PC-9 (cell line): ENCODE measurements around the gene SLC6A1.

Source experiments
- EZH2 ChIP-seq: fragments of 200-600 bp; sonication (generic); IDR thresholded peaks from 2 replicates; pipeline ENCODE4 v1.8.0; 2017; ENCODE audit warnings: antibody characterized with exemption, low read depth
- TF ChIP-seq, protein P1 (sequence below): fragments of 200-600 bp; sonication (generic); conservative IDR thresholded peaks from 2 replicates; pipeline ENCODE4 v1.6.1; 2017; ENCODE audit warnings: mixed run types, antibody characterized with exemption, mild to moderate bottlenecking, moderate library complexity

DNA sequence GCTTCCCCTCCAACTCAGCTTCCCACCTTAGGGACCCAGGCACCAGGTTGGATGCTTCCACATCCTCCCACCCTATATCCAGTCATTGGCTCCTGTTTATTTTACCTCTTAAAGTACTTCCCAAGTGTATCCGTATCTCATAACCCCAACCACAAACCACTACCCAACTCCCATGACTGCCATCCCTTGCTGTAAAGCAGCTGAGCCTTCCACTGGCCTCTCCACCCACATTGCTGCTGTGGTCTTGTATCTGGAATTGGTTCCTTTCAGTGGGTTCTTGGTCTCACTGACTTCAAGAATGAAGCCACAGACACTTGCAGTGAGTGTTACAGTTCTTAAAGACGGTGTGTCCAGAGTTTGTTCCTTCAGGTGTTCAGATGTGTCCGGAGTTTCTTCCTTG lies 81.9 kb downstream of the SLC6A1 start:
- TF ChIP-seq EZH2 = no peak
- TF ChIP-seq, protein P1, sequence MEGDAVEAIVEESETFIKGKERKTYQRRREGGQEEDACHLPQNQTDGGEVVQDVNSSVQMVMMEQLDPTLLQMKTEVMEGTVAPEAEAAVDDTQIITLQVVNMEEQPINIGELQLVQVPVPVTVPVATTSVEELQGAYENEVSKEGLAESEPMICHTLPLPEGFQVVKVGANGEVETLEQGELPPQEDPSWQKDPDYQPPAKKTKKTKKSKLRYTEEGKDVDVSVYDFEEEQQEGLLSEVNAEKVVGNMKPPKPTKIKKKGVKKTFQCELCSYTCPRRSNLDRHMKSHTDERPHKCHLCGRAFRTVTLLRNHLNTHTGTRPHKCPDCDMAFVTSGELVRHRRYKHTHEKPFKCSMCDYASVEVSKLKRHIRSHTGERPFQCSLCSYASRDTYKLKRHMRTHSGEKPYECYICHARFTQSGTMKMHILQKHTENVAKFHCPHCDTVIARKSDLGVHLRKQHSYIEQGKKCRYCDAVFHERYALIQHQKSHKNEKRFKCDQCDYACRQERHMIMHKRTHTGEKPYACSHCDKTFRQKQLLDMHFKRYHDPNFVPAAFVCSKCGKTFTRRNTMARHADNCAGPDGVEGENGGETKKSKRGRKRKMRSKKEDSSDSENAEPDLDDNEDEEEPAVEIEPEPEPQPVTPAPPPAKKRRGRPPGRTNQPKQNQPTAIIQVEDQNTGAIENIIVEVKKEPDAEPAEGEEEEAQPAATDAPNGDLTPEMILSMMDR = no peak
